Activated CD8-positive, alpha-beta memory T cell treated with anti-CD3 and anti-CD28 coated beads, Interleukin-2, amount 50 U/mL, for 48 hours (primary cell): ENCODE measurements around the gene ARHGAP6.
"Not testable (repeated sequence)": the region's sequence is repeated elsewhere in the genome, so short reads cannot be mapped to it uniquely, and the experiment has no call there.

Source experiments
- DNase-seq: peaks from one replicate; pipeline ENCODE4 v3.0.0-alpha.2; 2020

Gene ARHGAP6

GRCh38 chrX:11567528-11568220, 98.0 kb downstream of the ARHGAP6 start:
- DNase-seq: no peak

- DNase-seq: no peak
These were observed 98.9 kb downstream of the ARHGAP6 start for GRCh38 chrX:11566789-11567188.

DNA sequence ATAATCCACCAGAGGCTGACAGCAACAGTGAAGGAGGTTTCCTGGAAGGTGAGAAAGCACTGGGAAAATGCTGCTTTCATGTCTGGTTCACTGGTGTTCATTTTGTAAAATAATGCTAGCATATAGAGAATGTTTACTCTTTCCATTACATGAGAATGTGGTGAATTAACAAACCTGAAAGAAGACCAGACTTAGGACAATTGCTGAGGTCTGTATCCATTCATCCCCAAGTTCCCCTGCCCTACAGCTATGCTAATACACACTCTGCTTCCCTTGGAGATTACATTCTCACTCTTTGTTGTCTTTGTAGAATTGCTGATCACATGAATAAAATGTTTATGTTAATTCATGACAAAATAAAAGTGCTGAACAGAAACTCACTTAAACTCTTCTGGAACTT, 99.5 kb downstream of the ARHGAP6 start:
- no peak for DNase-seq

DNA sequence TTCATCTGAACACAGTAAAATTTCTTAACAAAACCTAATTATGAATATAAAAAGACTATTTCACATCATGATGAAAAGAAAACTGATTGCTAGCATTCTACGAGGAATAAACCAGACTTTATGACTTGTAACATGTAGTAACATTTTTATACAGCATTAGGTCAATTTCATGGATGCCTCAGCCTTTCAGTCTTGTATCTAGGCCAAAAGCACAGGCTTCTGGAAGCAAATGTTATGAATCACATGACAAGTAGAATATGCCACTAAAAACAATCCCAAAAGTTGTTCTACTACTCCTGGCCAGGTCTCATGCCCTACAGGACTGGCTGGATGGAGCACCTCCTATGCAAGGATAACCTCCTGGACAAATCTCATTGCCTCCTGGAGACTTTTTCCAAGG, 101.2 kb downstream of the ARHGAP6 start:
- no peak for DNase-seq

DNA sequence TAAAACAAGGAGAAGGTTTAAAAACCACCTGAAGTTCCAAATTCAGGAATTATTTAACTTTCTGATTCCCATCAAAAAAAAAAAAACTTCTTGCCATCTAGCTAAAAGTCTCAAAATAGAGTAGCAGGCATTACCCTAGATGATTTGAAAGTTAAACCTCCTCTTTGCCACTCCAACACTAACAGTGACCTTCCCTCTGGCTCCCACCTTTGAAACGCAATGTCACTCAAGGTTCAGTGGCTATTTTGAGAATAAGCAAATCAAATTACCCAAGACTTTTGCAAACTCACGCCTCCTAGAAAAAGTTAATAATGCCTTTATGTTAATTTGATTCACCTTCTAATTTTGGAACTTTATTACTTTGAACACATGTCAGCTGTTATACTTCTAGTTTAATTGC, 103.2 kb downstream of the ARHGAP6 start:
- DNase-seq: no peak

GRCh38 chrX:11558972-11559371, 106.7 kb downstream of the ARHGAP6 start:
- peak; percentile 59 for DNase-seq

GRCh38 chrX:11557120-11557519, 108.6 kb downstream of the ARHGAP6 start:
- DNase-seq: no peak

DNA sequence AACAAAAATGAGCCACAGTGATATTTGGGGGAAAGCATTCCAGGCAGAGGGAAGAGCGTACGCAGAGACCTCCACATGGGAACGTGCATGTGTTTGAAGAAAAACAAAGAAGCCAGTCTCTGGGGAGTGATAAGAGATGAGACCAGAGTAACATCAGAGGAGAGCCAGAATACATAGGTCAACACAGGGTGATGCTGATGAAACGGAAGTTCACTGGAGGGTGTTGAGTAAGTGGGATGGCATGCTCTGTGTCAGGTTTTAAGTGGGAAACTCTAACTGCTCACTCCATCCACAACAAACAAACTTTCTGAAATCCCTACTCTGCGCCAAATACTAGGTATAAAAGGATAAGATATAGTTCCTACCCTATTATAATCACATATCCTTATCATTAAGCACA, 110.0 kb downstream of the ARHGAP6 start:
- DNase-seq: no peak

GRCh38 chrX:11553594-11553993, 112.1 kb downstream of the ARHGAP6 start:
- no peak for DNase-seq

DNA sequence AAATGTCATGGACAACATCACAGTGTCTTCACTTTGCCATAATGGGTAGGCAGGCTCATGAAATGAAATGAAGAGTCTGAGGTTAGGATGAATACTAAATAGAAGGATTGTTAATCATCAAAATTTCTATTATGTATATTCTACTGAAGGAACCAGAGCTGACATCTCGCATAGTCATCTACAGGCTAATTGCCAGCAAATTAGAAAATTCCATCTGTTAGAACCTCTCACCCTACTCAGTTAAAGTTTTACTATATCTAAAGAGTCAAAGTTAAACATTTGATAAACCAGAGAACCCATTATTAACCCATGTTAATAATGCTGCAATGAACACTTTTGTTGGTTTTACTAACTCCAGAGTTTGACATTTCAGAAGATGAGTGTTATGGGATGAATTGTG, 114.6 kb downstream of the ARHGAP6 start:
- DNase-seq: no peak

DNA sequence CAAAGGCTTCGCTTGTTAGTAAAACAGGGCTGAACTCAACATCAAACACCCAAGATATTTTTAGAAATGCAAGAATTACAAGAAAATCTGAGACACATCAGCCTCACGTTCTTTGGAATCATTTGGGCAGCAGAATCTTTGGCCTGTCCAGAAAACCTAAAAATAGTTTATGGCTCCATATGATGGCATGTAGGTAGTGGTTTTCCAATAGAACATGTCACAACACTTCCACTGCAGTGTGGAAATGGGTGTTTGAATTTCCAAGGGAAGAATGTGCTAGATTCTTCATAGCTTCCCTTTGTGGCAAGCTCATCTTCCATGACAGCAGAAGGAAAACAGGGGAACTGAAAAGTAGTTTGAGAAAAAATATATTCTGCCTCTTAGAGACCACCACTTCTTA, 118.8 kb downstream of the ARHGAP6 start:
- no peak for DNase-seq

DNA sequence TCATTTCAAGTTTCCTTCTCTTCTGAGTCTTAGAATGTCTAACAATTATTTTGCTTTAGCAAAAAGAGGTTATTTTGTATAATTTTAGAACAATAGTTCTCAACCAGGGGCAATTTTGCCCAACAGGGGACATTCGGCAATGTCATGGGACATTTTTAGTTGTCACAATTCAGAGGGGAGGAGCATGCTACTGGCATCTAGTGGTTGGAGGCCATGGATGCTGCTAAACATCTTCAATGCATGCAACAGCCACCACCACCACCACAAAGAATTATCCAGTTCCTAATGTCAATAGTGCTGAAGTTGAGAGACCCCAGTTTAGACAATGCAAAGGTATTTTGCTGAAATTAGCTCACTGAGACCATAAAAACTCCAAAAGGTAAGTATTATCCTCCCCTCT, 122.5 kb downstream of the ARHGAP6 start:
- no peak for DNase-seq

DNA sequence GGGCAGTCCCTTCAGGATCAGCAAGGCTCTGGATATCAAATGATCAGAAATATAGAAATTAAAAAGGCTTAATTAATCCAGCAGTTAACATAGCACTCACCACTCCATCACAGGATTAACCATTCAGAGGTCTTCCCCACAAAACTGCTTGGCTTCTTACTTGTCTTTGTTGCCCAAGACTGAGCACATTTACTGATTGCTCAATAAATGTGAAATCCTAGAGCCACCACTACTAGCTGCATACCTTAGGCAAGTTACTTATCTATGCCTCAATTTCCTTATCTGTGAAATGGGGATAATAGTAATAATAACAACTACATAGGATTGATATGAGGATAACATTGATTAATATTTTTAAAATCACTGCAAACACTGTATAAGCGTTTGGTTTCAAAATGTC, 124.2 kb downstream of the ARHGAP6 start:
- no peak for DNase-seq

GRCh38 chrX:11540532-11541377, 125.0 kb downstream of the ARHGAP6 start:
- no peak for DNase-seq

DNA sequence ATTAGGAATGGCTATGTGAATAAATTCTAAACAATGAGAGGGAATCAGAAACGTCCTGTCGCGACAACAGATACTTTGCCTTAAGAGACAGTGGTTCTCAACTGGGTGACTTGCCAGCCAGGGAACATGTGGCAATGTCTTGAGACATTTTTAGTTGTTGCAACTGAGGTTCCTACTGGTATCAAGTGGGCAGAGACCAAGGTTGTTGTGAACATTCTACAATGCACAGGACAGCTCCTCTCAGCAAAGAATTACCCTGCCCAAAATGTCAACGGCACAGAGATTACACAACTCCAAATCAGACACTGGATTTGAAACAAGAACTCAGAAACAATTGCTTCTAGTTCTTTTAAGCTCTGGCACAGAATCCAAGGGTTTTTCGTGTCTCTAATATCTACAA, 128.6 kb downstream of the ARHGAP6 start:
- DNase-seq: no peak

DNA sequence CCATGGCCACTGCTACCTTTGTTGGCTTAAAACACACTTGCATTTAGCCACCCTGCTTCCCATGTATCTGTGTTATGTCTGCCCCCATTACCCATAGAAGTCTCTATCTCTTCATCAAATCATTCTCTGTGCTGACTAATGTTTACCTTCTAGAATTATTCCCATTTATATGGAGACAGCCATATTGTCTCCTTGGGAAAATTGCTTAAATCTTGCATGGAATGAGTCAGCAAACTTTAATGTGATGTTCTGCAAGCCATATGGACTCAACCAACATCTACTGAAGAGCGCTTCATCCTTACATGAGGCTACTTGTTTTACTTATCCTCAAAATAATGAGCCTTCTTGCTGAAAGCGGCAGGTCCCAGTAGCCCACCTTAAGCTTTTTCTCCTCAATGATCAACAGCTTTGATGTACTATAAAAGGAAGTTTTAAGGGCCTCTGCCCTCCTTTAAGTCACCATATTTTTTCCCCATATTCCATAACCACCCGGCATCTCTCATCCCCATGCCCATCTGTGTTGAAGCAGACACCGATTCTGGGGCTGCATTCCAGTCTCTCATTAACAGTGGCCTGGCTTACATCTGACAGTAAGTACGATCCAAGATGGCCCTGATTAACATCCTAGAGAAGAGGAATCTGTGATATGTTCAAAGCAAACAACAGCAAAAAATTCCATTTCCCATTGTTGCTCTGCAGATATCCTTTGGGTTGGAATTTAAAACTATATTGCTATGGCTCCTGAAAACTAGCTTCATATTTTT, 130.4 kb downstream of the ARHGAP6 start:
- no peak for DNase-seq

- DNase-seq: no peak
These were observed 132.5 kb downstream of the ARHGAP6 start for GRCh38 chrX:11533199-11533651.

- DNase-seq: no peak
These were observed 133.2 kb downstream of the ARHGAP6 start for GRCh38 chrX:11532291-11533078.

- no peak for DNase-seq
These were observed 134.5 kb downstream of the ARHGAP6 start for GRCh38 chrX:11531226-11531625.

DNA sequence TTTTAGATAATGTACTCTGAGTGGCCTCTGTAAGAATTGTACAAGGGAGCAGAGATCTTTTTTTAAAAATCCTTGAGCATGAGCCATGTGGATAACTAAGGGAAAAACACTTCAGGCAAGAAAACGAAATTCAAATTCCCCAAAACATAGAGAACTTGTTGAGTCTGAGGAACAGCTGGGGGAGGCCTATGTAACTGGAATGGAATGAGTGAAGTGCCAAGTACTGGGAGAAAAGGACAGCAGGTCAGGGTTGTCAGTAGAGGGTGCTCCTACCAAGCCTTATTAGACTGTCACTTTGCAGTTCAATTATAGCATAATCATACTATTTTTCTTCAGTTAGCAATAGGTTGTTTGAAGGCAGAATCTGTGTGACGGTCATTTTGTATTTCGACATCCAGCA, 135.1 kb downstream of the ARHGAP6 start:
- DNase-seq: no peak

- no peak for DNase-seq
These were observed 137.1 kb downstream of the ARHGAP6 start for GRCh38 chrX:11528623-11529022.

- DNase-seq: no peak
These were observed 140.0 kb downstream of the ARHGAP6 start for GRCh38 chrX:11525685-11526084.

GRCh38 chrX:11519234-11519633, 146.5 kb downstream of the ARHGAP6 start:
- DNase-seq: not testable (repeated sequence)
